Measurements from ENCODE around the gene TMED5. TPM values are rescaled to one million over a fixed set of nuclear protein-coding genes. Genes with fewer than 3 reads are reported as not detected.

Gene TMED5
- 27.3 to 37.4 TPM (median 34.6 TPM) in 5 replicates for total RNA-seq (2022; extraction: Qiagen RNA extraction; ENCODE audit: low read depth)

GRCh38 chr1:93179886-93180722 is at the start of gene TMED5:
TMED5 (minus strand) TSS chr1:93180413; CDS start chr1:93180242, 171 bp downstream.

GRCh38 chr1:93180723-93181613 is 755 bp upstream of the TMED5 start, which contains the start of gene CCDC18:
CCDC18 (plus strand) TSS chr1:93180724; CDS start chr1:93183362, 2,638 bp downstream.

Other genes starting within 250 kb of the TMED5 start
- 7.5 to 10.4 TPM (median 9.6 TPM) in 5 replicates for gene DIPK1A, start 219.0 kb downstream of the TMED5 start, total RNA-seq (2022; extraction: Qiagen RNA extraction; ENCODE audit: low read depth)
- gene MTF2, start 101.1 kb downstream of the TMED5 start, total RNA-seq (2022; extraction: Qiagen RNA extraction; ENCODE audit: low read depth): 10.4 to 13.2 TPM (median 12.5 TPM) in 5 replicates
- gene CCDC18, start 311 bp upstream of the TMED5 start, total RNA-seq (2022; extraction: Qiagen RNA extraction; ENCODE audit: low read depth): 4.9 to 6.4 TPM (median 5.3 TPM) in 5 replicates
- 27.5 to 38.6 TPM (median 36.8 TPM) in 5 replicates for gene DR1, start 165.5 kb upstream of the TMED5 start, total RNA-seq (2022; extraction: Qiagen RNA extraction; ENCODE audit: low read depth)

Measured in A549 treated with GW870086 at 1 μM for 4 hours (cell line).